Brain microvascular endothelial cell (primary cell): ENCODE results near the gene CADPS.

Experiments
- DNase-seq: peaks from one replicate; pipeline ENCODE4 v3.0.0-alpha.2; 2020
- H3K27ac ChIP-seq: fragments of 250-450 bp; sonication (Bioruptor Pico); 2 replicates; pipeline ENCODE4 v1.5.1; 2020; ENCODE audit warnings: mild to moderate bottlenecking, moderate library complexity
- H3K27me3 ChIP-seq: fragments of 250-450 bp; sonication (Bioruptor Pico); replicated peaks from 2 replicates; pipeline ENCODE4 v1.5.1; 2020; ENCODE audit warnings: mild to moderate bottlenecking
- H3K36me3 ChIP-seq: fragments of 250-450 bp; sonication (Bioruptor Pico); replicated peaks from 2 replicates; pipeline ENCODE4 v1.5.1; 2020; ENCODE audit warnings: mild to moderate bottlenecking
- H3K4me3 ChIP-seq: 2 replicates; pipeline ENCODE4 v1.5.1; 2011; ENCODE audit warnings: low read depth, mild to moderate bottlenecking, control low read depth, low read length, moderate library complexity
- CTCF ChIP-seq: IDR thresholded peaks from 2 replicates; pipeline ENCODE4 v1.5.1; 2011; ENCODE audit warnings: low read depth, mild to moderate bottlenecking, moderate library complexity, low read length, control low read depth, inconsistent platforms; ENCODE audit errors: missing control alignments
- in situ Hi-C: cut with HindIII; loops from 2 replicates; pipeline ENCODE4 v1.10.0; 2017; ENCODE audit warnings: low sequenced_read_pairs, low pct_ligation_motif_present

Gene CADPS

GRCh38 chr3:62699728-62700127 lies 175.5 kb downstream of the CADPS start:
- DNase-seq, result no peak
- Histone ChIP-seq H3K27ac (no peak overlapping the region), H3K4me3 (no peak overlapping the region), H3K27me3 (no peaks in the 10 kb centered on the region), H3K36me3 (no peaks in the 10 kb centered on the region)
- TF ChIP-seq CTCF, result no peak
- in situ Hi-C loops, result no loop called here

GRCh38 chr3:62696011-62696410 lies 179.2 kb downstream of the CADPS start:
- TF ChIP-seq CTCF, result no peak
- in situ Hi-C loops, result no loop called here

GRCh38 chr3:62688812-62689211 lies 186.4 kb downstream of the CADPS start:
- Histone ChIP-seq H3K36me3 (no peaks in the 10 kb centered on the region), H3K27me3 (no peaks in the 10 kb centered on the region), H3K27ac (no peak overlapping the region), H3K4me3 (no peak overlapping the region)
- in situ Hi-C loops, result no loop called here
- no peak for DNase-seq
- no peak for TF ChIP-seq CTCF

More at GRCh38 chr3:62696011-62696410, 179.2 kb downstream of the CADPS start:
- H3K27ac ChIP-seq, result no peak overlapping the region
- no peaks in the 10 kb centered on the region for H3K27me3 ChIP-seq
- H3K36me3 ChIP-seq, result no peaks in the 10 kb centered on the region
- no peak overlapping the region for H3K4me3 ChIP-seq
- no peak for DNase-seq

- Histone ChIP-seq H3K27ac (no peak overlapping the region), H3K36me3 (no peaks in the 10 kb centered on the region), H3K27me3 (no peaks in the 10 kb centered on the region), H3K4me3 (no peak overlapping the region)
- in situ Hi-C loops, result no loop called here
- TF ChIP-seq CTCF, result no peak
- no peak for DNase-seq
Measured at GRCh38 chr3:62688050-62688449, 187.2 kb downstream of the CADPS start.

GRCh38 chr3:62686503-62687294 lies 188.5 kb downstream of the CADPS start:
- Histone ChIP-seq H3K36me3 (no peaks in the 10 kb centered on the region), H3K27me3 (no peaks in the 10 kb centered on the region), H3K27ac (no peak overlapping the region), H3K4me3 (no peak overlapping the region)
- no peak for DNase-seq
- in situ Hi-C loops, result no loop called here
- TF ChIP-seq CTCF, result no peak

GRCh38 chr3:62682826-62683225 lies 192.4 kb downstream of the CADPS start:
- in situ Hi-C loops, result no loop called here
- no peak overlapping the region for H3K27ac ChIP-seq
- DNase-seq, result no peak
- no peaks in the 10 kb centered on the region for H3K36me3 ChIP-seq
- H3K27me3 ChIP-seq, result no peaks in the 10 kb centered on the region
- no peak overlapping the region for H3K4me3 ChIP-seq
- TF ChIP-seq CTCF, result no peak
